ENCODE measurements around the gene PIGL. TPM values are rescaled to one million over a fixed set of nuclear protein-coding genes. Genes with fewer than 3 reads are reported as not detected.
"Not testable (repeated sequence)": the region's sequence is repeated elsewhere in the genome, so short reads cannot be mapped to it uniquely, and the experiment has no call there.

PIGL gene
- total RNA-seq, 1 donor from 2014 or later, result 7.1 TPM

DNA sequence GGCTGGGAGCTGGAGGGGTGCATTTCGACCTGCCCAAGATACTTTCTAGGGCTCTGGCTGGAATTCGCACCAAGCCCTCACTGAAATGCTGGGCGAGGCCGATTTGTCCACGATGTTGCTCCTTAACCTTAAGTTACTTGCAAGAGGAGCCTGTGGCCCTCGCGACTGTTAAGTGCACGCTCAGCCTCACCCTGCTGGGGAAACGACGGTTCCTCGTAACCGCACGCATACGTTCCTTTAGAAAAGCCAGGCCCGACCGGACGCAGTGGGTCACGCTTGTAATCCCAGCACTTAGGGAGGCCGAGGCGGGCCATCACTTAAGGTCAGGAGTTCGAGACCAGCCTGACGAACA, 1.1 kb upstream of the PIGL start:
- no peaks in the 10 kb centered on the region for H3K36me3 ChIP-seq
- peaks cover 64% of the 10 kb centered on the region for H3K4me1 ChIP-seq
- H3K27me3 ChIP-seq (ENCODE audit: low read depth), result no peaks in the 10 kb centered on the region
- peak overlapping the region; percentile 95 for H3K4me3 ChIP-seq
- intact Hi-C loops (cut with micrococcal nuclease), result no loop called here
- H3K9me3 ChIP-seq (replicated peaks), result no peaks in the 10 kb centered on the region
- TF ChIP-seq, protein P1, sequence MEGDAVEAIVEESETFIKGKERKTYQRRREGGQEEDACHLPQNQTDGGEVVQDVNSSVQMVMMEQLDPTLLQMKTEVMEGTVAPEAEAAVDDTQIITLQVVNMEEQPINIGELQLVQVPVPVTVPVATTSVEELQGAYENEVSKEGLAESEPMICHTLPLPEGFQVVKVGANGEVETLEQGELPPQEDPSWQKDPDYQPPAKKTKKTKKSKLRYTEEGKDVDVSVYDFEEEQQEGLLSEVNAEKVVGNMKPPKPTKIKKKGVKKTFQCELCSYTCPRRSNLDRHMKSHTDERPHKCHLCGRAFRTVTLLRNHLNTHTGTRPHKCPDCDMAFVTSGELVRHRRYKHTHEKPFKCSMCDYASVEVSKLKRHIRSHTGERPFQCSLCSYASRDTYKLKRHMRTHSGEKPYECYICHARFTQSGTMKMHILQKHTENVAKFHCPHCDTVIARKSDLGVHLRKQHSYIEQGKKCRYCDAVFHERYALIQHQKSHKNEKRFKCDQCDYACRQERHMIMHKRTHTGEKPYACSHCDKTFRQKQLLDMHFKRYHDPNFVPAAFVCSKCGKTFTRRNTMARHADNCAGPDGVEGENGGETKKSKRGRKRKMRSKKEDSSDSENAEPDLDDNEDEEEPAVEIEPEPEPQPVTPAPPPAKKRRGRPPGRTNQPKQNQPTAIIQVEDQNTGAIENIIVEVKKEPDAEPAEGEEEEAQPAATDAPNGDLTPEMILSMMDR (IDR thresholded peaks at IDR 0.05; ENCODE audit: borderline replicate concordance), result no peak
- no peak for DNase-seq
- H3K27ac ChIP-seq (replicated peaks), result peak overlapping the region; percentile 99

DNA sequence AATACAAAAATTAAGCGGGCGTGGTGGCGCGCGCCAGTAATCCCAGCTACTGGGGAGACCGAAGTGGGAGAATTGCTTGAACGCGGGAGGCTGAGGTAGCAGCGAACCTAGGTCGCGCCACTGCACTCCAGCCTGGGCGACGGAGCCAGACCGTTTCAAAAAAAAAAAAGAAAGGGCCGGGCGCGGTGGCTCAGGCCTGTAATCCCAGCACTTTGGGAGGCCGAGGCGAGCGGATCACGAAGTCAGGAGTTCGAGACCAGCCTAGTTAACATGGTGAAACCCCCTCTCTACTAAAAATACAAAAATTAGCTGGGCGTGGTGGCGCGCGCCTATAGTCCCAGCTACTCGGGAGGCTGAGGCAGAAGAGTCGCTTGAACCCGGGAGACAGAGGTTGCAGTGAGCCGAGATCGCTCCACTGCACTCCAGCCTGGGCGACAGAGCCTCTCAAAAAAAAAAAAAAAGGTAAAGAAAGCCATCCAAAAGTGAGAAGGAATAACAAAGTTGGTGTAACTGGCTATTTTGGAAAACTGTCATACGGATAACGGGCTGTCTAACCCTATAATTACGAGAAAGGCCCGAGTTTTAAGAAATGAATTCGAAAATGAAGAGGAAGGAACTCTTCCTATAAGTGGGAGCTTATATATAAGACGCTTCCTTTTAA, 539 bp upstream of the PIGL start:
- Histone ChIP-seq H3K27ac (replicated peaks) (peak overlapping the region; percentile 99), H3K4me3 (peak overlapping the region; percentile 95), H3K4me1 (peaks cover 64% of the 10 kb centered on the region)
- H3K27me3 ChIP-seq (ENCODE audit: low read depth); DNase-seq; H3K9me3 ChIP-seq (replicated peaks); H3K36me3 ChIP-seq; intact Hi-C loops (cut with micrococcal nuclease): not testable (repeated sequence)

DNA sequence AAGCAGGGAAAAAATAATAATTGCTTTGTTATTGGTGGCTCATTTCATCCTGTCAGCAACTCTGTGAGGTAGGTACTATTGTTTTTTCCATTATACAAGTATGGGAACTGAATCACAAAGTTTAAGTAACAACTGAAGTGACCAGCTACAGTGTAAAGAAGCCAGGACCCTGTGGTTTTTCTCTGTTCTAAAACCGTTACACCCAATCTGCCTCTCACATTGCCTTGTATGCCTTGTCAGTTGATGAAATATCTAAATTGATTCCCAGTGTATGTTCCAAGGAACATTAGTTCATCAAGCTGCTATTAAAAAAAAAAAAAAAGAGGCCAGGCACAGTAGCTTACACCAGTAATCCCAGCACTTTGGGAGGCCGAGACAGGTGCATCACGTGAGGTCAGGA, 5.4 kb downstream of the PIGL start:
- Histone ChIP-seq H3K4me3 (no peak overlapping the region), H3K27ac (replicated peaks) (no peak overlapping the region), H3K27me3 (ENCODE audit: low read depth) (no peaks in the 10 kb centered on the region), H3K9me3 (replicated peaks) (no peaks in the 10 kb centered on the region), H3K4me1 (peaks cover 8% of the 10 kb centered on the region), H3K36me3 (no peaks in the 10 kb centered on the region)
- TF ChIP-seq, protein P1 (IDR thresholded peaks at IDR 0.05; ENCODE audit: borderline replicate concordance), result no peak
- intact Hi-C loops (cut with micrococcal nuclease), result no loop called here
- DNase-seq, result no peak

DNA sequence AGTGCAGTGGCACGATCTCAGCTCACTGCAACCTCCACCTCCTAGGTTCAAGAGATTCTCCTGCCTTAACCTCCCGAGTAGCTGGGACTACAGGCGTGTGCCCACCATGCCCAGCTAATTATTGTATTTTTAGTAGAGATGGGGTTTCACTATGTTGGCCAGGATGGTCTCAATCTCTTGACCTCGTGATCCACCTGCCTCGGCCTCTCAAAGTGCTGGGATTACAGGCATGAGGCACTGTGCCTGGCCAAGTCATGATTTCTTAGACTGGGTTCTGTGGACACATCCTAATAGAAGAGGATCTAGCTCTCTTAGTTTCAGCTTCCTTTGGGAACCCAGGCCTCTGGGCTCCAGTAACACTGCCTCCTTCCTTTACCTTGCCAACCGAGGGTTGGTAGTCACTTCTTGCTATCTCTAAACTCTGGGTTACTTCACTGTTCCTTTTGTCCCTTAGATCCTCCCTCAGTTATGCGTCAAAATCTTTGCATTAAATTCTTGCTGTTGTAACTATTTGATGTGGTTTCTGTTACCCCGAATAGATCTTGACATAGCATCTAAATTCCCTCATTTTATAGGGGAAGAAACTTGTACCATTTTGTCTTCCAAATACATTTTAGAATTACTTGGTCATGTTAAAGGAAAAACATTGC, 13.0 kb downstream of the PIGL start:
- H3K9me3 ChIP-seq (replicated peaks); H3K27ac ChIP-seq (replicated peaks); H3K4me3 ChIP-seq; H3K27me3 ChIP-seq (ENCODE audit: low read depth); DNase-seq; intact Hi-C loops (cut with micrococcal nuclease); H3K4me1 ChIP-seq: not testable (repeated sequence)
- peaks cover 10% of the 10 kb centered on the region for H3K36me3 ChIP-seq

DNA sequence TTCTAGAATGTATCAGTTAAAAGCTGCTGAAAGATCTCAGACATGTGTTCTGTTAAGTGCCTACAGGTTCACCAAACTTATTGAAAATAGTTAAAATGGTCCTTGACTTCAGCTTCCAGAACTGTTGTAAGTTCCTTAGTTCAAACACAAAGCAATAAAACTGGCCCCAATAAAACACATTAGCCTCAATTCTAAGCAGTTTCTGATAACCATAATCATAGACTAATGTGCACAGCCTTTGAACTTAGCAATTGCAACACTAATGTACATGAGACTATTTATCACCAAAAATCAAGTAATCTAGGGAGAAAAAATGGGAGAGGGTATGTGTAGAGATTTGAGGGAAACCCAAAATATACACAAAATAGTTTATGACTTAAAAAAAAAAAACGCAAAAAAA, 15.4 kb downstream of the PIGL start:
- TF ChIP-seq, protein P1 (IDR thresholded peaks at IDR 0.05; ENCODE audit: borderline replicate concordance), result no peak
- intact Hi-C loops (cut with micrococcal nuclease), result no loop called here
- Histone ChIP-seq H3K36me3 (peaks cover 10% of the 10 kb centered on the region), H3K27me3 (ENCODE audit: low read depth) (no peaks in the 10 kb centered on the region), H3K4me3 (no peak overlapping the region), H3K27ac (replicated peaks) (no peak overlapping the region), H3K9me3 (replicated peaks) (no peaks in the 10 kb centered on the region), H3K4me1 (no peaks in the 10 kb centered on the region)
- DNase-seq, result no peak

DNA sequence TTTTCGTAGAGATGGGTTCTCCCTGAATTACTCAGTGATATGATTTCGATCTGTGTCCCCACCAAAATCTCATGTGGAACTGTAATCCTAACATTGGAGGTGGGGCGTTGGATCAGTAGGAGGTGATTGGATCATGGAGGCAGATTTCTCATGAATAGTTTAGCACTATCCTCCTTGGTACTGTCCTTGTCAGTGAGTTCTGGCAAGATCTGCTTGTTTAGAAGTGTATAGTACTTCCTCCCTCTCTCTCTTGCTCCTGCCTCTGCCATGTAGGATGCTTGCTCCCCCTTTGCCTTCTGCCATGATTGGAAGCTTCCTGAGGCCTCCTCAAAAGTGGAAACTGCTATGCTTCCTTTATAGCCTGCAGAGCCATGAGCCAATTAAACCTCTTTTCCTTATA, 22.9 kb downstream of the PIGL start:
- TF ChIP-seq, protein P1 (IDR thresholded peaks at IDR 0.05; ENCODE audit: borderline replicate concordance), result no peak
- intact Hi-C loops (cut with micrococcal nuclease), result no loop called here
- no peak overlapping the region for H3K4me3 ChIP-seq
- no peaks in the 10 kb centered on the region for H3K4me1 ChIP-seq
- H3K27me3 ChIP-seq (ENCODE audit: low read depth), result no peaks in the 10 kb centered on the region
- peaks cover 6% of the 10 kb centered on the region for H3K36me3 ChIP-seq
- H3K27ac ChIP-seq (replicated peaks), result no peak overlapping the region
- no peak for DNase-seq
- H3K9me3 ChIP-seq (replicated peaks), result no peaks in the 10 kb centered on the region
